NOMO-1 (cell line): ENCODE results near the gene XPNPEP1.

Experiments used
- DNase-seq, 2 experiments: peaks; one replicate each; lab custom pipeline; 2025; ENCODE audit not compliant: unreplicated experiment in 2 of 2; lab: John Stamatoyannopoulos, UW

XPNPEP1 gene

GRCh38 chr10:109952526-109952925 is 29.2 kb upstream of the XPNPEP1 start:
- no peak for DNase-seq

DNA sequence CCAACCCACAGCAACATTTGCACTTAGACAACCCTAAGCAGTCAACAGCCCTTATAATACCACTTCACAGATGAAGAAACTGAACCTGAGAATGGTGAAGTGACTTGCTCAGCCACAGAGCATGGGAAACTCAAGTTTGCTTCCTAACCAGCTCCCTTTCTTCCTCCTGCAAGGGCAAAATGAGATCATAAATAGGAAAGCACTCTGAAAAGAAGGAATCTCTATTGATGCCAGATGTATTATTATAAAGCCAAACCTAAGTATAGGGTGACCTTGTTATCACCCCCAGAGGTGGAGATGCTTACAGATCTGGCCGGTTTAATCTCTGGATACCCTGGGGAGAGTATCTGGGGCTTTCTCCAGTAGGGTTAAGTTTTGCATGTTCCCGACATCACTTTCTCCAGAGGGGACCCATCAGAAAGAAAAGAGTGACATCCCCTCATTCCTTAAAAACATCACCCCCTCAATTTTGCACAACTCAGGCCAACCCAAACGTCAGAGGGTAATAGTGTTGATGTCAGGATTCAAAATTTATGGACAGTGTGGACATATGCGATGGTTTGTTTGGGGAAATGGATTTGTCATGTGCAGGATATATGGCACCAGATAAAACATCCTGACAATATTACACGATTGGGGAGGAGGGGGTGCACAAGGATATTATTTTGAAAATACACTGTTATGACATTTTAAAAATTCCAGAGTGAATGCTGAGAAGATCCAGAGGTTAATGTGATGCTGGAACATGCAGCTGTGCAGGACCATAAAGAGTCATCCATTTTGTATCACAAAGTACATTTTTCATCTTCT is 24.0 kb upstream of the XPNPEP1 start:
- DNase-seq = no peak

- no peak for DNase-seq
These were observed 23.4 kb upstream of the XPNPEP1 start for GRCh38 chr10:109946680-109947079.

GRCh38 chr10:109945473-109946177 is 22.3 kb upstream of the XPNPEP1 start:
- DNase-seq = no peak

DNA sequence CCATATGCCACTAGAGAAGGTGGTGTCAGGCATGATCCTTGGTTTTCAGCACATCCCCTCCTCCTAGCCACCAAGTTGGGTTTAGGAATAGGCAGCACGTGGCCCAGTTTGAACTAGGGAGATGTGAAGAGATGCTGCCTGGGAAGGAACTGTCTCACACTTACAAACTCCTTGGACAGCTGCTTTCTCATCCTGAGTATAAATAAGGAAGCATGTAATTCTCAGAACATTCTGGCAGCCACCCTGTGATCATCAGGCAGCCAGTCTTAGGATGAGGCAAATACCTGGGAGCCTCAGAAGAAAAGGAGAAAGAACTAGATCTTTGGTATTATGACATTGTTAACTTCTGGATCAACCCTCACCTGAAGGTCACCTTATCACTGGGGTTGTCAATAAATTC is 21.3 kb upstream of the XPNPEP1 start:
- DNase-seq = no peak

DNA sequence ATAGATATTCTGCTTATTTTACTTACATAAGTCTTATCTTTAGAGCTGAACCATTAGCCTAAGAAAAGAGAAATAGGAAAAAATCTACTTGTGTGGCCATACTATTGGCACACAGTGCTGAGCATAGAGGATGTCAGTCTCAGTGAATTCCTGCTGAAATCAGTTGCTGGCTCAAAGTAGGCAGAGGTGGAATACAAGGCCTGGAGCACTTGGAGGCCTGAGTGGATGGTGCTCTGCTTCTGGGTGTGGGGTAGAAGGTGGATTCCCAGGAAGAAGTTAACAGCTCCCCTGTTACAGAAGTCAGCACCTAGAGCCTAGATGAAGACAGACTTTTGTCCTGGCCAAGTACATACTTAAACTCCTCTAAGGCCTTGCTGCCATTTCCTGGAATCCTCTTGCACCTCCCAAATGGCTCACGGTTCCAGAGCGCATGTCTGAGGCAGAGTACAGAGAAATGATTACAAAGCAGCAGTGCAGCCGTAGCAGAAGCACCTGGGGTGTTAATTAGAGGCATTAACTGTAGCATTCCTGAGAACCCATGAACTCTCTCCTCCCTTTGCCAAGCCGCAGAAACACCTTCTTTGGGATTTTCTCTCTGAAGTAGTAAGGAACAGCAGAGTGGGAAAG is 18.0 kb upstream of the XPNPEP1 start:
- no peak for DNase-seq

DNA sequence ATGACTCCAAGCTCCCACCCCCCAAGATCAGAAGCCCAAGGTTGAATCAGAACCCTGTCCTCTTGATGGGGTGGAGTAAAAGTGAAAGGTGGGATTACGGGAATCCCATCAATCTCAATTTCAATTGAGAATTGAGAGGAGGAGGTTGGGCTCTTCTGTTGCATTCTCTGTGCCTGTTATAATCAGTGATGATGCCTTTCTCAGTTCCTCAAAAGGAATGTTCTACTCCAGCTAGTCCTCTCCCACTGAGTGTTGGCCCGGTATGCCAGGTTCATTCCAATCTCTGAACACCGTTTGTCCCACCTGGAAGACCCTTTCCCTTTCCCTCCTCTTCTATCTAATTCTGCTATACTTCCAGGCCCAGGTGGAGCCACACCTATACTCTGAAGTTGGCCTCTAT is 17.2 kb upstream of the XPNPEP1 start:
- no peak for DNase-seq

- DNase-seq = no peak
These were observed 16.8 kb upstream of the XPNPEP1 start for GRCh38 chr10:109940117-109940516.

DNA sequence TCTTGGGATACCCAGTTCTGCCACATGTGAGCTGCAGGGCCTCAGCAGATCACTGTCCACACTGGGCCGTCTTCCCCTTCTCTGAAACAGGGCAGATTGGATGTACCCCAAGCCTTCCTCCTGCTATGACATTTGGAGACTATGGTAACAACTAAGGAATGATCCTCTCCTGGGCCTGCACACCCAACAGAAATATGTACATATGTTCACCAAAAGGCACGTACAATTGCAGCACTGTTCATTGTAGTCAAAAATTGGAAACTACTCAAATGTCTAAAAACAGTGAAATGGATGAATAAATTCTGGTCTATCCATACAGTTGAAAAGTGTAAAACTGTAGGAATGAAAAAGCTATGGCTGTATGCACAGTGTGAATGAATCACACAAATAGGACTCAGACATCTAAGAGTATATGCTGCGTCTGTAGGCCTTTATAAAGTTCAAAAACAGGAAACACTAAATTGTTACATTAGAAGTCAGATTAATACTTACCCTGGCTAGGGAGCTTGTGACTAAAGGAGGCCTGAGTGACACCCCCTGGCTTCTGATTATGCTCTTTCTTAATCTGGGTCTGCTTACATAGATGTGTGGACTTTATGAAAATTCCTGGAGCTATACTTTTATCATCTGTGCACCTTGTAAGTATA is 16.1 kb upstream of the XPNPEP1 start:
- no peak for DNase-seq

DNA sequence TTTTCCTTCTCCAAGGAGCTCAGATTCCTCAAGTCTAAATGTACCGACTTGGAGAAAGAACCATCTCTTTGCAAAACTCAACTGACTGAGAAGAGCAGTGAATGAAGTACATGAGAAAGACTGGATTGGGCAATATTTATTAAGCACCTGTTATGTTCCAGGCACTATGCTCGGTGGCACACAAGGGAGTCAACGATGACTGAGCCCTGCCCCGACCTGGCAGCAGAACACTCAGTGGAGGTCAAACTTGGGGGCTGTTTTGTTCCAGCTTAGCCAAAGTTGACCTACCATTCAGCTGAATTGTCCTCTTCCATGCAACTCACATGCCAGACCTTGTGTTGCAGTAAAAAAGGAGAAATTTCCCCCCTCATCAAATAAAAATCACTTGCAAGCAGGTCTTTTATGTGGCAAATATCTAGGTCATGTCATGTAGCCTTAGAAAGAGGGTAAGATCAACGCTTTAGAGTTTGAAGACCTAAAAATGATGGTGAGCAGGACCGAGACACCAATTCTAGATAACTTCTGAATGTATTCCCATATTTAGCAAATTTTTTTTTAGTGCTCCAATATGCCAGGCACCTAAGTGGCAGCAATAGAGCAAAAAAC is 14.3 kb upstream of the XPNPEP1 start:
- no peak for DNase-seq

- no peak for DNase-seq
These were observed 11.9 kb upstream of the XPNPEP1 start for GRCh38 chr10:109934958-109935793.

GRCh38 chr10:109933984-109934565 is 10.8 kb upstream of the XPNPEP1 start:
- DNase-seq = peak; percentile 69 to 79

DNA sequence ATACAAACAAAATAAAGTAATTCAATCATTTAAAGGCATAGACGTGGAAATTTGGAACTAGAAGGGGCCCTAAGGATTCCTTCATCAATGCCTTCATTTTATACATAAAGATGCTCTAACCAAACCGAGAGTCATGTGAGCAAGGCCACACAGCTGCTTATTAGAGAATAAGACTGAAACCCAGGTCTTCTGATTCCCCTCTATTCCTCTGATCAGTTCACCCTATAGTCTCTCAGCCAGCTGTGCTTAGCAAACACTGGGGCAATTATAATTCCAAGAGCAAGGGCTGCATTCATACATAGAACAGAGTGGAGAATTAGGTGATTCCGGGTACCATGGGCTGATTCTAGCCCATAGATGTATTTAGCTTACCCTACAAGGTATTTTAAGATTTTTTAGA is 9.7 kb upstream of the XPNPEP1 start:
- DNase-seq = no peak

DNA sequence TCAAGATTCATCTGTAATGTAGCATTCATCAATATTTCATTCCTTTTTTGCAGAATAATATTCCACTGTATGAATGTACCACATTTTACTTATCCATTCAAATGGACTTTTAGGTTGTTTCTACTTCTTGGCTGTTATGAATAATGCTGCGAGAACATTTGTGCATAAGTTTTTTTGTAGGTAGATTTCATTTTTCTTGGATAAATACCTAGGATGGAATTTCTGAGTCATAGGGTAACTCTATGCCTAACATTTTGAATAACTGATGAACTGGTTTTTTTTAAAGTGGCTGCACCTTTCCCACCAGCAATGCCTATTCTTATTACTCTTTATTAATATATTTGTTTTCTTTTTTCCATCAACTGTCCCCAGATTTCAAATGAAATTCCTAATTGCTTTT is 9.1 kb upstream of the XPNPEP1 start:
- no peak for DNase-seq

DNA sequence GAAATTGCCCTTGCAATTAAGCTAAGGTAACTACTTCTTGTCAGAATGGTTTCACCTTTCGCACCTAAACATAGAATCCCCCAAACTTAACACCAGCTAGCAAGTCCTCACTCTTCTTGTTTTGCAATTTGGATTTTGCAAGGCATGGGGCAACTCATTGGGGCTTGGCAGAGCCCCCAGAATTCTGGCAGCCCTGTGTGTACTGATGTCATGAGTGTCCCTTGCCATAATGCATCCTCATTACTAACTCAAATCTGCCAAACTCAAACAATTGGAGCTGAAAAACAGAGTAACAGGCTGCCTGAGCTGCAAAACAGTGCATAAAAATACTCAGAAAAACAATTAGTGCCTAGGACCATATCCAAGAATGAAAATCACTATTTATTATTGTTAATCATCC is 7.9 kb upstream of the XPNPEP1 start:
- no peak for DNase-seq

DNA sequence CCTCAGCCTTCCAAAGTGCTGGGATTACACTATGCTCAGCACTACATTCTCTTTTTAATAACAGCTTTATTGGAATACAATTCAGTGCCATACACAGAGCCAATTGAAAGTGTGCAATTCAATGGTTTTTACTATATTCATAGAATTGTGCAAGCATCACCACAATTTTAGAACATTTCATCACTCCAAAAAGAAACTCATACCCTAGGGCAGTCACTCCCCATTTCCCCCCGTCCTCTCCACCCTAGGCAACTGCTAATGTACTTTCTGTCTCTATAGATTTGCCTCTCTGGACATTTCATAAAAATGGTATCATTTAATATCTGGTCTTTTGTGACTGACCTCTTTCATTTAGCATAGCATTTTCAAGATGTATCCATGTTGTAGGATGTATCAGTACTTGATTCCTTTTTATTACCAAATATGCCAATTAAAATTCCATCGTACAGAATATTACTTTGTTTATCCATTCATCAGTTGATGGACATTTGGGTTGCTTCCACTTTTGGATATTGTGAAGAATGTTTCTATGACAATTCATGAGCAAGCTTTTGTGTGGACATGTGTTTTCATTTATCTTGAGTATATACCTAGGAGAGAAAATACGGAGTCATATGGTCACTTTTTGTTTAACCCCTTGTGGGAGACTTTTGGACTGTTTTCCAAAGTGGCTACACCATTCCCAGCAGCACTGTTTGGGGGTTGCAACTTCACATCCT is 6.3 kb upstream of the XPNPEP1 start:
- peak; percentile 75 to 81 for DNase-seq

DNA sequence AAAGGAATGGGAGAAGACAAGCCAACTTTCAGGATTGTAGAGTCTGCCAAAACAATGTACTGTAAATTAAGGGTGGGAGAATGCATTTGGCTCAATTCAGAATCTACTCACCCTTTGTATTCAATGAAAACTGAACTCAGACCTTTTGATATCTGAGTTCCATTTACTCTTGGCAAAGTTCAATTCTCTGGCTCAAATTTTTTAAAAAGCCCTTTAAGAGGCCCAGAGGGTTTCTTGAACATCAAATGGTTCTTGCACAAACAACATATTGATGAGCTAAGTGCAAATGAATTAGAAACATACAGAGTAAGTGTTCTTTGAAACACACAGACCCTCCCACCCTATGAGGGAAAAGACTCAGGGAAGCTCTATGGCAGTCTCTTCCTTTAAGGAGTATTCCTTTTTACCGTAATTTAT is 5.2 kb upstream of the XPNPEP1 start:
- no peak for DNase-seq

GRCh38 chr10:109926825-109927224 is 3.5 kb upstream of the XPNPEP1 start:
- no peak for DNase-seq
